Duodenal mucosa (tissue), 2 donors: ENCODE measurements around the gene D2HGDH.
"Not testable (repeated sequence)": the region's sequence is repeated elsewhere in the genome, so short reads cannot be mapped to it uniquely, and the experiment has no call there.

Experiments
- H3K27ac ChIP-seq: one replicate; pipeline ENCODE4 v1.7.0; 2013; ENCODE audit warnings: low read depth, low read length
- H3K27me3 ChIP-seq, 2 donors: one replicate each; pipeline ENCODE4 v1.7.0; 2013; ENCODE audit warnings: low read length in 2 of 2, control low read depth in 1 of 2; ENCODE audit not compliant: insufficient read depth in 2 of 2, control insufficient read depth in 1 of 2
- H3K36me3 ChIP-seq, 2 donors: one replicate each; pipeline ENCODE4 v1.7.0; 2013; ENCODE audit warnings: low read length in 2 of 2, control low read depth in 1 of 2; ENCODE audit not compliant: insufficient read depth in 2 of 2, control insufficient read depth in 1 of 2
- H3K4me1 ChIP-seq, 2 donors: one replicate each; pipeline ENCODE4 v1.7.0; 2013; ENCODE audit warnings: low read length in 2 of 2, control low read depth in 1 of 2; ENCODE audit not compliant: insufficient read depth in 2 of 2, control insufficient read depth in 1 of 2
- H3K4me3 ChIP-seq, 2 donors: one replicate each; pipeline ENCODE4 v1.7.0; 2013; ENCODE audit warnings: low read length in 2 of 2, low read depth in 1 of 2
- H3K9ac ChIP-seq, 2 donors: one replicate each; pipeline ENCODE4 v1.7.0; 2013; ENCODE audit warnings: low read length in 2 of 2, low read depth in 1 of 2
- H3K9me3 ChIP-seq, 2 donors: one replicate each; pipeline ENCODE4 v1.7.0; 2013; ENCODE audit warnings: low read length in 2 of 2, control low read depth in 1 of 2; ENCODE audit not compliant: control insufficient read depth in 1 of 2

Gene D2HGDH

DNA sequence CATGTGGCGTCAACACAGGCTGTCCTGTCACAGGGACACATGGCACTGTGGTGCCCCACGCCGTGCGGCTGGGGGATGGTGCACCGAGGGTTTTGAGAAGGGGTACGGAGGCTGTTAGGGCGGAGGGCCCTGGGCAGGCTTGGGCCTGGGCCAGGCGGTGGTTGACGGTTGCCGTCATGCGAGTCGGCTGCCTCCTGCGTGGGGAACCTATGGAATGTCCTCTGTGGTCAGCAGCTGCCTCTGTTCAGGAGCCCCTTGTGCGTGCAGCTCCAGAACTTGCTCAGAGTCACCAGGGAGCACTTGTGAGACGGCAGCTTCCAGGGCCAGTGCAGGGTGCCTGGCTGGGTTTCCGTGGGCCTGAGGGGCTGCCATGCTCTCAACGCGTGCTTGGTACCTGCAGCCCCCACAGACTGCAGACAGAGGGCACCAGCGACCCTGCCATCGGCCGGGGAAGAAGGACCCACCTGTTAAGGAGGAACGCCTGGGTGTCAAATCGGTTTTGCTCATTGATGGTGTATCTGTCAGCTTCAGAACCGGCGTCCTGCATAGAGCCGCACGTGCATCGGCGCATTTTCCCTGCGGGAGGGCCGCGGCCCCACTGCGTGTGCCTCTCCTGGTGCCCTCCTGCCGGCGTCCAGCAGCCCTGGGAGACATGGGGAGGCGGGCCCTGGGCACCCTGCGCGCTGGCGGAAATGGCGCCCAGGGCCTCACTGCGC, 10.0 kb upstream of the D2HGDH start:
- no peak overlapping the region for H3K27ac ChIP-seq
- peaks cover 10 to 13% of the 10 kb centered on the region in 2 donors for H3K9me3 ChIP-seq
- H3K27me3 ChIP-seq = no peaks in the 10 kb centered on the region
- H3K4me3 ChIP-seq = no peak overlapping the region
- H3K9ac ChIP-seq = no peak overlapping the region
- peaks cover 35 to 51% of the 10 kb centered on the region in 2 donors for H3K36me3 ChIP-seq
- no peaks in the 10 kb centered on the region for H3K4me1 ChIP-seq

DNA sequence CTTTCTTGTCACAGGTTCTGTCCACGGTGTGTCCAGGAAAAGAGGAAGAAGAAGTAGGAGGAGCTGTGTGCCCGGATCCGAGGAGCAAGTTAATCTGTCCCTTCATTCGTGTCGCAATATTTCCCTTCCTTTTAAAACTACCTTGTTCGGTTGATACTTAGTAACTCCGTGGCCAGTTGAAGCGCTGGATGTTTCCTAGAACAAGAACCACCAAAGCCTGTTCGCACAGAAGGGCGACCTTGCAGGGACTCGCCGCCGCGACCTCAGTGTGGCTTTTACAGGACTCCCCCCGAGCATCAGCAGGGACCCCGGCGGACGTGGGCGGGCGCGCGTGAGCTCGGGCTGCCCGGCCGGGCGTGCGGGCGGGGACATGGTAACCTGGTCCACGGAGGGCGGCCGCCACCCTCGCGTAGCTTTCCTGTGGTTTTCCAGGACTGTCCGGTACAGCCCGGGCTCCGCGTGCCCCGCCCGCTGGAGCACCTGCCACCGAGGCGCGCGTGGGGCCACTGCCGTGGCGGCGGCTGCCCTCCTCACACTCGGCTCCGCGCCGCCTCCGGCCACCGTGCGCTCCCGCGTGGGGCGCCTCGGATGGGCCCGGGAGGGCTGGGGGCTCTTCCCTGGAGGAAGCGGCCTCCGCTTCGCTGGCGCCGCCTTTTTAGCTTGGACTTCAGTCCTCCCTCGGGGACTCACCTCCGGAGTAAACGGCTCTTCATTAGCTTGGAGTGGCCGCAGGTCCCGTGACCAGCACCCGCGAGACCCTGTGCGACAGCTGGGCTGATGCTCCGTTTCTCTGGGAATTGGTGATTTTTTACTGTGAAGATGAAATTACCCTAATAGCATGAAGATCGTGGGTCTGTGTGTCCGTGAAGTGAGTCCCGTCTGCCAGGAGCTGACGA, 9.2 kb upstream of the D2HGDH start:
- H3K27ac ChIP-seq = no peak overlapping the region
- no peak overlapping the region for H3K4me3 ChIP-seq
- H3K9ac ChIP-seq = no peak overlapping the region
- peaks cover 29 to 43% of the 10 kb centered on the region in 2 donors for H3K36me3 ChIP-seq
- H3K27me3 ChIP-seq = no peaks in the 10 kb centered on the region
- H3K4me1 ChIP-seq = no peaks in the 10 kb centered on the region
- peaks cover 10 to 13% of the 10 kb centered on the region in 2 donors for H3K9me3 ChIP-seq

DNA sequence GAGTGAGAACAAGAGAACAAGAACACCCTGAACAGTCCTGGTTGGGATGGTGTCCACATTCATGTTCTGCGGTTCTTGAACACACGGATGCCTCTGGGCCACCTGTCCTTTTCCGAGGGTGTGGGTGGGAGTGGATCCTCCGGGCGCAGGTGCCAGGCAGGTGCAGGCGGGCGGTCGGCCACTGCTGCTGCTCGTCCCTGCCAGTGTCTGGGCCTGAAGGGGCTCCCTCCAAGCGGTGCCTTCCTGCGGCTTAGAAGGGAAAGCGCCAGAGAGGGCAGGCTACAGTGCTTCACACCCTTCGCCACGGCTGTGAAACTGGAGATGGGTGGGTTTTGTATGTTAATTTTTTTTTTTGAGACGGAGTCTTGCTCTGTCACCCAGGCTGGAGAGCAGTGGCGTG, 8.0 kb upstream of the D2HGDH start:
- Histone ChIP-seq H3K27ac (no peak overlapping the region), H3K9ac (no peak overlapping the region), H3K27me3 (no peaks in the 10 kb centered on the region), H3K4me1 (no peaks in the 10 kb centered on the region), H3K36me3 (peaks cover 20 to 31% of the 10 kb centered on the region in 2 donors), H3K4me3 (no peak overlapping the region), H3K9me3 (peaks cover 10 to 13% of the 10 kb centered on the region in 2 donors)

DNA sequence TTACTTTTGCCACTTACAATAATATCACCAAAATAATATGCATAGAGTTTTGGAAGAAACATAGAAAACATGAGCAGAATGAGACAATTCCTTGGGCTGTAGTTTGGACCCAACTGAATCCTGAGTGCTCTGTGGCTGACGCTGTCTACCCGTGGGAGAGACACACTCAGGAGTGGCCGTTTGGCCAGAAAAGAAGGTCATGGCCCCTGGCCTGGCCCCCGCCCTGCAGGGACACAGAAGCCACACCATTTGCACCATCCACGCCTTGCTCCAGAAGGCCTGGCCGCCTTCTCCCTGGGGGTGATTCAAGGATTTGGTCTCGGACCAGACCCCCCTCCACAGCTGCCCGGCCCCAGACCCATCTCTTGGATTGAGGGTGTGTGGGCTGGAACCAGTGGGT, 6.4 kb upstream of the D2HGDH start:
- H3K9me3 ChIP-seq = peaks cover 6% of the 10 kb centered on the region in 2 donors
- no peak overlapping the region for H3K9ac ChIP-seq
- no peaks in the 10 kb centered on the region for H3K27me3 ChIP-seq
- H3K4me1 ChIP-seq = no peaks in the 10 kb centered on the region
- H3K4me3 ChIP-seq = no peak overlapping the region
- H3K27ac ChIP-seq = no peak overlapping the region
- peaks cover 6 to 17% of the 10 kb centered on the region in 2 donors for H3K36me3 ChIP-seq

DNA sequence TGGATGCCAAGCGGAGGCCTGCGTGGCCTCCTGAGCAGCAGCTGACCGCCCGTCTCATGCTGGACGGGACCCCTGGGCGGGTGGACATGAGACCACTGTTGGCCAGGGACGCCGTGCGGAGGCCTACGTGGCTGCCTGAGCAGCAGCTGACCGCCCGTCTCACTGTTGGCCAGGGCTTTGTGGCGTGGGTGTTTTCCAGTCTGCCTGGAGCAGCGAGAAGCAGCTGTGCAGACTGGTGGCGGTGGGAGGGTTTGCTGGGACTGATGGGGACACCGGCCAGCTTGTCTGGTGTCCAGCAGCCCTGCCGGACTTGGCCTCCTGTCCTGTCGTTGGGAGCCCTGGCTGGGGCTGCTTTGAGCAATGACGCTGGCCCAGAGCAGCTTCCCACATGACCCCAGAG, 5.8 kb upstream of the D2HGDH start:
- no peaks in the 10 kb centered on the region for H3K4me1 ChIP-seq
- H3K9me3 ChIP-seq = peaks cover 0 to under 1% of the 10 kb centered on the region in 2 donors
- no peaks in the 10 kb centered on the region for H3K27me3 ChIP-seq
- H3K36me3 ChIP-seq = peaks cover 0 to 11% of the 10 kb centered on the region in 2 donors
- no peak overlapping the region for H3K4me3 ChIP-seq
- H3K27ac ChIP-seq = no peak overlapping the region
- no peak overlapping the region for H3K9ac ChIP-seq

DNA sequence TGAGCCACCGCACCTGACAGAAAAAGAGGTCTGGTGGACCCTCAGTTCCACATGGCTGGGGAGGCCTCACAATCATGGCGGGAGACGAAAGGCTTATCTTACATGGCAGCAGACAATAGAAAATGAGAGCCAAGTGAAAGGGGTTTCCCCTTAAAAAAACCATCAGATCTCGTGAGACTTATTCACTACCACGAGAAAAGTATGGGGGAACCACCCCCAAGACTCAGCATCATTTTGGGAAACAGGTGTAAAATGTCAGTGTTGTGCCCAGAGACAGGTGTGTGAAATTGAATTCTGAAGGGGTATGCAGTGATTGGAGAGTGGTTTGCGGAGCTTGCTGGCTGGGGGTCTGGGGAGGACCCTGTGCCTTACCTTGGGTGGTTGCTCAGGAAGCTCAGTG, 4.6 kb upstream of the D2HGDH start:
- H3K36me3 ChIP-seq = no peaks in the 10 kb centered on the region
- H3K4me3 ChIP-seq = no peak overlapping the region
- H3K9me3 ChIP-seq = no peaks in the 10 kb centered on the region
- H3K4me1 ChIP-seq = peaks cover 0 to 4% of the 10 kb centered on the region in 2 donors
- no peak overlapping the region for H3K27ac ChIP-seq
- H3K9ac ChIP-seq = no peak overlapping the region
- H3K27me3 ChIP-seq = no peaks in the 10 kb centered on the region

DNA sequence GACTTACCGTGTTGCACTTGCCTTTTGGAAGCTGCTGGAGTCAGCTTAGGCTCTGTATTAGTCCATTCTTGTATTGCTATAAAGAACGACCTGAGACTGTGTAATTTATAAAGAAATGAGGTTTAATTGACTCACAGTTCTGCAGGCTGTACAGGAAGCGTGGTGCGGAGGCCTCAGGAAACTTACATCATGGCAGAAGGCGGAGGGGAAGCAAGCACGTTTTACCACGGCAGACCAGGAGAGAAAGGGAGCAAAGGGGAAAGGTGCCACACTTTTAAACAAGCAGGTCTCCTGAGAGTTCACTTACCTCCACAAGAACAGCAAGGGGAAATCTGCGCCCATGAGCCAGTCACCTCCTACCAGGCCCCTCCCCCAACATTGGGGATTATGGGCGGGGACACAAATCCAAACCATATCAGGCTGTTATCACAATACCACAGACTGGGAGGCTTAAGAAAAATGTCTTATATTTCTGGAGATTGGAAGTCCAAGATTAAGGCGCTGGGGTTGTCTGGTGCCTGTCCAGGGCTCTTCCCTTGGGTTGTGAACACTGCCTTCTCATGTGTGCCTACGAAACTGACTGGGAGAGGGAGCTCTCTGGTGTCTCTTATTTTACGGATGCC, 3.6 kb upstream of the D2HGDH start:
- Histone ChIP-seq H3K9me3 (no peaks in the 10 kb centered on the region), H3K27ac (no peak overlapping the region), H3K4me3 (no peak overlapping the region), H3K4me1 (peaks cover 4% of the 10 kb centered on the region in 2 donors), H3K36me3 (no peaks in the 10 kb centered on the region), H3K27me3 (no peaks in the 10 kb centered on the region), H3K9ac (no peak overlapping the region)

DNA sequence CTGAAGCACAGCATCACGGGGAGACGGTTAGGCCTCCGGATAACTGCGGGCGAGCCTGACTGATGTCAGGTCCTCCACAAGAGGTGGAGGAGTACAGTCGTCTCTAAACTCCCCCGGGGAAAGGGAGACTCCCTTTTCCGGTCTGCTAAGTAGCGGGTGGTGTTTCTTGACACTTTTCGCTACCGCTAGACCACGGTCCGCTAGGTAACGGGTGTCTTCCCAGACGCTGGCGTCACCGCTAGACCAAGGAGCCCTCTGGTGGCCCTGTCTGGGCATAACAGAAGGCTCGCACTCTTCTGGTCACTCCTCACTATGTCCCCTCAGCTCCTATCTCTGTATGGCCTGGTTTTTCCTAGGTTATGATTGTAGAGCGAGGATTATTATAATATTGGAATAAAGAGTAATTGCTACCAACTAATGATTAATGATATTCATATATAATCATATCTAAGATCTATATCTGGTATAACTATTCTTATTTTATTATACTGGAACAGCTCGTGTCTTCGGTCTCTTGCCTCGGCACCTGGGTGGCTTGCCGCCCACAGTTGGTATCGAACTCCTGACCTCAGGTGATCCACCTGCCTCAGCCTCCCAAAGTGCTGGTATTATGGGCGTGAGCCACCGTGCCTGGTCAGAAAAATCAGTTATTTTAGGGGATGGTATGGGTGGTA, 1.8 kb upstream of the D2HGDH start:
- H3K4me3 ChIP-seq, H3K9me3 ChIP-seq, H3K36me3 ChIP-seq, H3K4me1 ChIP-seq, H3K9ac ChIP-seq, H3K27ac ChIP-seq, H3K27me3 ChIP-seq: not testable (repeated sequence)

DNA sequence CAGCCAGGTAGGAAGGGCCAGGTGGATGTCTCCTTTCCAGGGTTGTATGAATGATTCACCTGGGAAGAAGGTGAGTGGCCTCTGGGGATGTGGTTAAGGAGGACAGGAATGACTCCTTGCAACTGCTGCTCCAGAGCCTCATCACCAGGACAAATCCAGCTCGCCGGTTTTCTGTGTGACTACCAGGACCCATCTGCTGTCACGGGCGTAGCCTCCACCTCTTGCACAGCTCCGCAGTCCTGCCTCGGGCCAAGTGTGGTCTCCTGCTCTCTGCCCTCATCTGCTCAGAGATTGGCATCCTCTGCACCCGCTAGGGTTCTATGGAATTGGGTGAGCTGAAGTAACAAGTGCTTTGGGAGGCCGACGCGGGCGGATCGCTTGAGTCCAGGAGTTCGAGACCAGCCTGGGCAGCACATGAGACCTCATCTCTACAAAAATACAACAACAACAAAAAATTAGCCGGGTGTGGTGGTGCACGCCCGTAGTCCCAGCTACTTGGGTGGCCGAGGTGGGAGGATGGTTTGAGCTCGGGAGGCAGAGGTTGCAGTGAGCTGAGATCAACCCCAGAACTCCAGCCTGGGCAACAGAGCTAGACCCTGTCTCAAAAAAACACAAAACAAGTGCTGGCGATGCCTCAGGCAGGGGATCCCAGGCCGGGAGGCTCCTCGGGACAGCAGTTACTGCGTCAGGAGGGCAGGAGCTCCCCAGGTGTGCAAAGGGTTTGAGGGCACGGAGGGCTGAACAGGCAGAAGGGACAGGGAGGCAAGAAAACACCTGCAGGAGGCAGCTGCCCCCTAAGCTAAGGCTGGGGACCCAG, 831 bp upstream of the D2HGDH start:
- no peak overlapping the region for H3K27ac ChIP-seq
- peaks cover 4% of the 10 kb centered on the region in 2 donors for H3K4me1 ChIP-seq
- H3K9ac ChIP-seq = peak overlapping the region; percentile 33 to 53
- peaks cover 0 to under 1% of the 10 kb centered on the region in 2 donors for H3K36me3 ChIP-seq
- H3K4me3 ChIP-seq = peak overlapping the region; percentile 54 to 55
- H3K27me3 ChIP-seq = no peaks in the 10 kb centered on the region
- H3K9me3 ChIP-seq = no peaks in the 10 kb centered on the region
